Fibroblast of lung (primary cell): ENCODE results near the gene ARRB2.

Experiments
- EZH2 ChIP-seq: IDR thresholded peaks from 2 replicates; pipeline ENCODE4 v1.5.1; 2012; ENCODE audit warnings: low read length, control low read depth, mild to moderate bottlenecking; ENCODE audit errors: missing control alignments
- TF ChIP-seq, protein P1 (sequence below), 2 donors: IDR thresholded peaks in 1 of 2; conservative IDR thresholded peaks in 1 of 2; 1 replicate in 1 of 2; 2 replicates in 1 of 2; pipeline ENCODE4 v1.5.1; 2011 to 2012; ENCODE audit warnings: low read length in 2 of 2, control low read depth in 1 of 2, inconsistent platforms in 1 of 2, low read depth in 1 of 2, mild to moderate bottlenecking in 1 of 2

DNA sequence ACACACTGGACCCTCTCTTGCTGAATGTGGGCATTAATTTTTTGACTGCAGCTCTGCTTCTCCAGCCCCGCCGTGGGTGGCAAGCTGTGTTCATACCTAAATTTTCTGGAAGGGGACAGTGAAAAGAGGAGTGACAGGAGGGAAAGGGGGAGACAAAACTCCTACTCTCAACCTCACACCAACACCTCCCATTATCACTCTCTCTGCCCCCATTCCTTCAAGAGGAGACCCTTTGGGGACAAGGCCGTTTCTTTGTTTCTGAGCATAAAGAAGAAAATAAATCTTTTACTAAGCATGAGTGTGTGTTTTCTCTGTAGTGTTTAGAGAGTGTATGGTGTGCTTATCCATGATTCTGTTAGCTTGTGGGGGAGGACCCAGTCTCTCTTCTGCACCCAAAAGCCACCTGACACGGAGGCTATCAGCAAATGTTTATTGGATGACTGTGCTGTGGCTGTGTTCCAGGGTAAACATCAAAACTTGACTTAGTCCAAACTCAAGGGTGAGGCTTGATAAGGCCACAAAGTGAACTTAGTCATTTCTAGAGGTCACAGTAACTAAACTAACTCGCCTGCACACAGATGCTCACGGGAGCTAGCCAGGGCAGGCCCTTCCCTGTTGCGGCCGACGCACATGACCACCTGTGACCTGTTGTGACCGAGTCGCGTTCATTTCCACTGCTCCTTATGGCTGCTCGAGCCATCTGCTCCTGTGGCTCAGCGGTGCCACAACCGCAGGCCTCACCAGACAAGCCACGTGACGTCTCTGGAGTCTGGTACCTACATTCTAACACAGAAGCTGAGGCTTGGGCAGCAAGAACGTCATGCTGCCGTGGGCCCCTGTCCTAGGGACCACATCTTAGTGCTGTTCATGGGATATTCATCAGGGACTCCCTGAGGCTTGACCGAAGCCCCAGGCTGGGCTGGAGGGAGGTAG, 11.0 kb downstream of the ARRB2 start:
- TF ChIP-seq EZH2, result no peak
- TF ChIP-seq, protein P1, sequence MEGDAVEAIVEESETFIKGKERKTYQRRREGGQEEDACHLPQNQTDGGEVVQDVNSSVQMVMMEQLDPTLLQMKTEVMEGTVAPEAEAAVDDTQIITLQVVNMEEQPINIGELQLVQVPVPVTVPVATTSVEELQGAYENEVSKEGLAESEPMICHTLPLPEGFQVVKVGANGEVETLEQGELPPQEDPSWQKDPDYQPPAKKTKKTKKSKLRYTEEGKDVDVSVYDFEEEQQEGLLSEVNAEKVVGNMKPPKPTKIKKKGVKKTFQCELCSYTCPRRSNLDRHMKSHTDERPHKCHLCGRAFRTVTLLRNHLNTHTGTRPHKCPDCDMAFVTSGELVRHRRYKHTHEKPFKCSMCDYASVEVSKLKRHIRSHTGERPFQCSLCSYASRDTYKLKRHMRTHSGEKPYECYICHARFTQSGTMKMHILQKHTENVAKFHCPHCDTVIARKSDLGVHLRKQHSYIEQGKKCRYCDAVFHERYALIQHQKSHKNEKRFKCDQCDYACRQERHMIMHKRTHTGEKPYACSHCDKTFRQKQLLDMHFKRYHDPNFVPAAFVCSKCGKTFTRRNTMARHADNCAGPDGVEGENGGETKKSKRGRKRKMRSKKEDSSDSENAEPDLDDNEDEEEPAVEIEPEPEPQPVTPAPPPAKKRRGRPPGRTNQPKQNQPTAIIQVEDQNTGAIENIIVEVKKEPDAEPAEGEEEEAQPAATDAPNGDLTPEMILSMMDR (conservative IDR thresholded peaks at IDR 0.05 in 1 of 2, IDR thresholded peaks at IDR 0.05 in 1 of 2; ENCODE audit: low read depth in 1 of 2, low read length in 2 of 2), result no peak
